AG09319 (cell line): ENCODE data around the gene MYO9B.
A peak's percentile ranks its signal among the peaks of the same experiment; 100 is the strongest.

Source experiments
- DNase-seq: peaks from one replicate; pipeline ENCODE4 v3.0.0-alpha.2; 2010; ENCODE audit warnings: low read depth; ENCODE audit errors: extremely low read depth
- TF ChIP-seq, protein P1 (sequence below): IDR thresholded peaks from 2 replicates; pipeline ENCODE4 v1.5.1; 2011; ENCODE audit warnings: low read depth, mild to moderate bottlenecking, inconsistent platforms, low read length, moderate library complexity

The MYO9B gene

GRCh38 chr19:17036640-17037039 is 38.9 kb upstream of the MYO9B start:
- TF ChIP-seq, protein P1, sequence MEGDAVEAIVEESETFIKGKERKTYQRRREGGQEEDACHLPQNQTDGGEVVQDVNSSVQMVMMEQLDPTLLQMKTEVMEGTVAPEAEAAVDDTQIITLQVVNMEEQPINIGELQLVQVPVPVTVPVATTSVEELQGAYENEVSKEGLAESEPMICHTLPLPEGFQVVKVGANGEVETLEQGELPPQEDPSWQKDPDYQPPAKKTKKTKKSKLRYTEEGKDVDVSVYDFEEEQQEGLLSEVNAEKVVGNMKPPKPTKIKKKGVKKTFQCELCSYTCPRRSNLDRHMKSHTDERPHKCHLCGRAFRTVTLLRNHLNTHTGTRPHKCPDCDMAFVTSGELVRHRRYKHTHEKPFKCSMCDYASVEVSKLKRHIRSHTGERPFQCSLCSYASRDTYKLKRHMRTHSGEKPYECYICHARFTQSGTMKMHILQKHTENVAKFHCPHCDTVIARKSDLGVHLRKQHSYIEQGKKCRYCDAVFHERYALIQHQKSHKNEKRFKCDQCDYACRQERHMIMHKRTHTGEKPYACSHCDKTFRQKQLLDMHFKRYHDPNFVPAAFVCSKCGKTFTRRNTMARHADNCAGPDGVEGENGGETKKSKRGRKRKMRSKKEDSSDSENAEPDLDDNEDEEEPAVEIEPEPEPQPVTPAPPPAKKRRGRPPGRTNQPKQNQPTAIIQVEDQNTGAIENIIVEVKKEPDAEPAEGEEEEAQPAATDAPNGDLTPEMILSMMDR = no peak
- no peak for DNase-seq

DNA sequence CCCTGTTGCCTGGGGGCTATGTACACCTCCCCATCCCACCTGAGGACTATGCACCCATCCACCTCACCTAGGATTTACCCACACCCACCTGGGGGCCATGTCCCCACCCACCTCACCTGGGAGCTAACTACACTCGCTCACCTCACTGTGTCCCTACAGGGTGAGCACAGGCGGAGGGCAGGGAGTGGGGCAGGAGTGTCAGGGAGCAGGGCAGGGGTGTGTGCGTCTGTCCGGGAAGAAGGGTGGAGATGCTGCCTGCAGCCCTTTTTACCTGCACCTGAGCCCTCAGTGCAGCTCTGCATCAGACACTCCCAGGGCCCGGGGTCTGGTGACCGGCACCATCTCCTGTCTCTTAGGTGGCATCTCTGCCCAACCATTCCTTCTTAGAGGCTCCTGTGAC is 38.4 kb upstream of the MYO9B start:
- TF ChIP-seq, protein P1 = no peak
- no peak for DNase-seq

DNA sequence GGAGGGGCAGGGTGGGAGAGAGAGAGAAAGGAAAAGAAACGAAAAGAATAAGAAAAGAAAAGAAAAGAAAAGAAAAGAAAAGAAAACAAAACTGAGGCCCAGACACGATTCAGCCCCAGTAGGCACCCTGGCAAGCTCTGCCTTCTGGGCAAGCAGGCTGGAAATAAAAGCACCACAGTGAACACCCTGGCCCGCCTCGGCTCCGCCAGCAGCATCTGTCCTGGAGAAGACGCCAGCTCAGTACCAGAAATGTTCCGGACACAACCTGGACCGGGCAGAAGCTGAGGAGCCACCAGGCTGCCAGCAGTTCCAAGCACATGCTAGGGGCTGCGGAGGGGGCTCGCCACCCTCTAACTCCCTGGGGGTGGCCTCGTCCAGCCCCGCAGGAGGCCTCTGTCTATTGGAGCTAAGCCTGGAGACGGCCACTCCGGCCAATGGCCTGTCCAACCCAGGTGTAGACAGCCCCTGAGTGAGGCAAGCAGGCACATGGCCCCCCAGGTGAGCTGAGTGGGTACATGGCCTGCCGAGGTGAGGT is 37.5 kb upstream of the MYO9B start:
- DNase-seq = no peak
- TF ChIP-seq, protein P1 = no peak

GRCh38 chr19:17041976-17042375 is 33.6 kb upstream of the MYO9B start:
- peak; percentile 20 for DNase-seq
- TF ChIP-seq, protein P1 = no peak

DNA sequence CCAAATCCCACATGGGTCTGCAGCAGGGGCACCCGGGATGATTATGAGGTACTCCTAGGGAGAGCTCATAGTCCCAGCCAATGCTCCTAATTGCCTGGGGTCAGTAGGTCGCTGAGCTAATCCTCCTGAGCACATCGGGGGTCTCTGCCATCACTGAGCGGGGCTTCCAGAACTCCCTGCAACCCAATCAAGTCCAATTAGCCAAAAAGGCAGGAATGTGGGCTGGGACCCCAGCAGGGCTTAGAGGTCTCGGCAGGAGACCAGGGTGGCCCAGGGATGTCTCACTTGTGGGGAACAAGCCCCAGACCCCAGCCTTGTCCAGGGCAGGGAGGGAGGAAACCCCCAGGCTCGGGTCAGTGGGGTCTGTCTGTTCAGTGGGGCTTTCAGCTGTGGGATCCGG is 31.8 kb upstream of the MYO9B start:
- no peak for DNase-seq
- TF ChIP-seq, protein P1 = no peak

GRCh38 chr19:17045907-17046502 is 29.6 kb upstream of the MYO9B start:
- DNase-seq = no peak
- TF ChIP-seq, protein P1 = no peak

DNA sequence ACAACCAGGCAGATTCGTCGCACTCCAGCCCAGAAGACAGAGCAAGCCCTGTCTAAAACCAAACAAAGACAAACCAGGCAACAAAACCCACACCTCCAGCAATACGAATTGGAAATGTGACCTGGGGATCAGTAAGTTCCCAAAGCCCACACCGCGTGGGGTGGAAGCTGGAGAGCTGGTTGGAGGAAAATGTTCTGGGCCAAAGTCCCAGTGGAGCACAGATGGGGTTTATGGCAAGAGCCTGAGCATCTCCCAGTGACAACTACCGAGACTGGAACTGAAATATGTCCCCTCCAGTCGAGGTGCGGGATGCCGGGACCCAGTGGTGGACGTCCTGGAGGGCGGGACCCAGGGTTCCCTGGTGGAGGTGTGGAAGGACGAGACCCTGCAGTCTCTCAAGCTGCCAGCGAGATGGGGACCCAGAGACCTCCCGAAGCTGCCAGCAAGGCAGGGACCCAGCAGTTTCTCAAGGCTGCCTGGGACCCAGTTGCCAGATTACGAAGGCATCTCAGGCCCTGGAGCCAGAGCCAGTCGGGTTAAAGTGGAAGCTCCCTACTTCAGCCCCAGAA is 26.6 kb upstream of the MYO9B start:
- TF ChIP-seq, protein P1 = no peak
- DNase-seq = no peak
